ENCODE results near the gene TMEM30A.
A peak's percentile ranks its signal among the peaks of the same experiment; 100 is the strongest.

TMEM30A gene

DNA sequence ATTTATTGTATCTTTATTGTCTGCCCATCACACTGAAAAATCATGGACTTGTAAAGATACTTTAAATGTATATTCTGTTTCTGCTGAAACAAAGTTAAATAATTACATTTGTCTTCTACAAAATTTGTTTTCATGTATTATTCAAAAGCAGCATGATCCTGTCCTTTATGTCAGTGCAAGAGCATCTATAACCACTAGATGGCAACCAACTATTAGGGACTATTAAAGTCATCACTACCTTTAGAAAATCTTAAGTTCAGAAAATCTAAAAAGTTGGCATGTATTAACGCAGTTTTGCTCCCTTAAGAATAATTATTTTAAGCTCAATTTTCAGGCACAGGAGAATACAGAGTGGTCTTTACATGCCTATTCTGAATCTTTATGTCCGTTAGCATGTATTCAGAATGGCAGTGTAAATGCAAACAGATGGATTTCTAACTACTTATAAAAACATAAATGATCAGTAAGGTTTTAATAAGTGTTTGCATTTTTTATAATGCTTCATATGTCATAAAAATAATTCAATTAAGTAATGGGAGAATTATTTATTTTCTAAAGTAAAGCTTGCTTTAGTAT lies 17.8 kb downstream of the TMEM30A start:
- DNase-seq (ENCODE audit: low spot score), result peak; percentile 37

DNA sequence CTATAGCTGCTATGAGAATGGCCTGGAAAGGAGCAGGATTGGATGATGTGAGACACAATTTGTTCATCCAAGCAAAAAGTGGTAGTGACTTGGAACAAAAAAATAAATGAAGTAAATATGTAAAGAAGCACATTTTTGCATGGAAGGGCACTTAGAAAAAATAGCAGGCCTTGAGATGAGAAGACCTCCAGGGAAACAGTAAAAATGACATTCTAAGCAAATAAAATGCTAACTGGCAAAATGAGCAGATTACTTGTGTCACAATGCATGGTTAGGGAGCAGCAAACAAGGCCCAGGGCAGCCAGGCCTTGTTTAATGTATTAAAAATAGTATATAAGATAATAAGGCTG lies 21.2 kb downstream of the TMEM30A start:
- DNase-seq (ENCODE audit: low spot score), result no peak

DNA sequence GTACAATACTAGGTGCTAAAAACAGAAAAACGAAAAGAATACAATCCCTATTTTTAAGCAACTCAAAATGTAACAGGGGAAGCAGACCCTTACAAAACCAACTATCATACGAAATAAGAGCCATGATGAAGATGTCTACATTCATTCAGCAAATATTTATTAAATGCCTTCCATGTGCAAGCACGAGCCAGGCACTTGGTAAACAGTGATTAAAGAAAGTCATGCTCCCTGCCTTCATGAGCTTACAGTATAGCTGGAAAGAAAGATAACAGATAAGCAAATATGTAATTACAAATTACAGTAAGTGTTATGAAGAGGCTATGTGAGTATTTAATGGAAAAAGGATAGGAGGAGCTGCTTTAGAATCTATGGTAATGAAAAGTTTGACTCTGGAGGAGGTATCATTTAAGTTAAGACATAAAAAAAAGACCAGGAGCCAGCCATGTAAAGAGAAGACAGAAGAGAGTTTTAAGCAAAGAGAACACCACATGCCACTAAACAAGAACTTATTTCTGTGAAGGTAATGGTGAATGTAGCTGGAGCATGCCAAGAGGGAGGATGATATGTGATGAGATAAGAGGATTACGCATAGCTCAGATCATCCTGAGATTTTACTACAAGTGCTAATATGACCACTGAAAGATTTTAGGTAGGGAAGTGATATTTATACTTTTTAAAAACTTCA lies 21.7 kb downstream of the TMEM30A start:
- no peak for DNase-seq (ENCODE audit: low spot score)

DNA sequence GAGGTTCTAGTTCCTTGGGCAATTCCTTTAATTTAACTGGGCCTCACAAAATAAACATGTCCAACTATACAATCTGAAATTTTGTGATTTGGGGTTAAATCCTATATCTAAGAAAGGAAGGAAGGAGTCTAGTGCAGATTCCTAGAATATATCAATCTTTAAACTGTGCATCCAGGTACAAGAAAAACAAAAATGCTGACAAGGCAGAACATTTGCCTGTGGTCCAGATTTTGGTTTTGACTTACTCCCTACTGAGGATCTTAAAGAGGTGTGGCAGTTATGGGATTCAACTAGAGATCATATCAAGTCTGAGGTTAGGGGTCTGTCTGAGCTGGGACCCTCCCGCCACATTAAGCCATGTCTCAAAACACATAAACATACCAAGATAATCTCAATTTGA lies 23.3 kb downstream of the TMEM30A start:
- no peak for DNase-seq (ENCODE audit: low spot score)

DNA sequence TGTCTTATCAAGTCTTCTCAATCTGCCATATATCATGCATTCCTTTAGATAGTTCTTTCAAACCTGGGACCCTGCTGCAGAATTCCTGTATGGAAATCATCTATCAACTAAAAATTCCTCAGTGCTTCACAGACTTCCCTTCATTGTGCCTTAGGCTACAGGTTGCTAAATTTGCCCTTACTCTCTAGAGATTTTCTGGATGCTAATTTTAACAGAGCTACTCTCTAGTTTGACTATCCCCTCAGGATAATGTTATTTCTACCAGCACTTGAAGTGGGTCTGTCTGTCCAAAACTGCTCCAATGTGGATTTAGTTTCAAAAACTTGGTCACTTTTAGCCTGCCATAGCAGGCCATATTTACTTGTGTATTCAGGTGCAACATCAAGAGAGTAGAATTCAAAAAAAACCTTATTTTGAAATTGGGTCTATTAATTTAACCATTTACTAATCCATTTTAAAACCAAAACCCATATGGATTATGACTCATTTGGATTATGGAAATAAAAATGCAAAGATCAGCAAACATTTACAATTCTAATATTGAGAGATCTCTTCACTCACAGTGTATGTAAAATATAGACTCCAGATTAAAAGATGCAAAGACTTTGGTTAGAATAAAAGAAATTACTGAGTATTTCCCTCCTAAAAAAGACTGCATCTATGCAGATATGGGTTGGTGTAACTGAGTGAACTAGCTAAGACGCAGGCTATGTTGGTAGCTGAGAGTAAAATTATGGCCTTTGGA lies 27.1 kb downstream of the TMEM30A start:
- no peak for DNase-seq (ENCODE audit: low spot score)

DNA sequence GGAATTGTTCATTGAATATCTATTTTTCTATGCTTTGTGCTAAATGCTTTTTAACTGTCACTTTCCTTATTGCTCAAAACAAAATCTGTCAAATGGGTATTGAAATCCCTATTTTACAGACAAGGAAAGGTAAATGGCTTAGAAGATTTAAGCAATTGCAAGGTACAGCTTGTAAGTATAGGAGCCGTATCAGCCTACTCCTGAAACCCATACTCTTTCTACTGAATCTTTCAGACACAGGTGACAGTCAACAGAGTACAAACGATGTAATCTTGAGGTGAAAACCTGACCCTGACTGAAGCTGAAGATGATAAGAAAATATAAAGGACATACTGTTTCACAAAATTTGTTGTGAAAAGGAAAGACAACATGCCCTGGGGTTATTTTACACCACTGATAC lies 34.0 kb downstream of the TMEM30A start:
- DNase-seq (ENCODE audit: low spot score), result no peak

DNA sequence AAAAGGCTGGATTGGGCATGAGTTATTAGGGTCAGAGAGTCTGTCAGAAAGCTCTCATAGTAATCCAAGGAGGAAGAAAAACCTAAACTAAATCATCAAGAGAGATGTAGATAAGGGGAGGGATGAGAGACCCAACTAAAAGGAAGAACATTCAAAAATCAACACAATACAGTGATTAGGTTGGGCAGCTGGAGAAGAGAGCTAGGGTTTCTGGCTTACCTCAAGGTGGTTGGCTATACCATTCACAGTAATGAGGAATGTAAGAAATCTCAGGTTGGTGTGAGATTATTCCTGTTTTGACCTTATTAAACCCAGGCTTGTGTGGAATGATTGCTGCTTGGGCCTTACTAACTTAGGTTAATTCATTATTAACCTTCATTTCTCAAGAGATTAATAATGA lies 34.8 kb downstream of the TMEM30A start:
- no peak for DNase-seq (ENCODE audit: low spot score)

DNA sequence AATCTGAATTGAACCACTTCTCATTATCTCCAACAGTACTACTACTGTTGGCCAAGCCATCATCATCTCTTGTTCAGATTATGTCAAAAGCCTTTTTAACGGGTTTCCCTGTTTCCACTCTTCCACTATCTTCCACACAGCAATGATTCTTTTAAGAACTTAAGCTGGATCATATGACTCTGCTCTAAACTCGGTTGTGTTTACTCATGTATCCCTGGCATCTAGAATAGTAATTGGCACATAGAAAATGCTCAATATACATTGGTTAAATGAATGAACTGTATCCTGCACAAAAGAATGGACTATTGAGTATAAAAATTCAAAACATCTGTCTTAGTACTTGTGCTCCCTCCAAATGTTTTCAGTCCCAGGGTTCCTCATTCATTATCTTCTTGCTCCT lies 38.2 kb downstream of the TMEM30A start:
- no peak for DNase-seq (ENCODE audit: low spot score)

DNA sequence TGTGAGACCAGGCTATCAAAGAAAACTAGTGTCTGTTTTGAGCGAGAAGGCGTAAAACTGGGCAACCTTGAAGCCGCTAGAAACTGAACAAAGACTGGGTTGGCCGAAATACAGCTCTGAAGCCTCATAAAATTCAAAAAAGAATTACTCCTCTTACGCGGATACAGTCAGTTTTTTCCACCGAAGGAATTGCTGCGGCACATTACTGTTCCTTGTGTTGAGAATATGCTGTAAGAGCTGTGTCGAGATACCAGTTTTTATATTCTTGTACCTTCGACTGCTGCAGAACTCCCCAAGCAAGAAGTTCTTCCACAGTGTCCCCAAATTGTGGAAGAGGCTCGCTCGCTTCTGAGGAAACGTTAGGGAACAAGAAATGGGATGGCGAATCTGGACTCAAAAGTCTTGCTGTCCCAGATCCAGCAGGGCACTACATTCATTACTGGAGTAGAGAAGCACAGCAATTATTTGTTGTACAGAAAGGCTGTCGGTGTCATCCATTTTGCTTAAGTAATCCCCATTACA lies 40.5 kb downstream of the TMEM30A start:
- DNase-seq (ENCODE audit: low spot score), result no peak

DNA sequence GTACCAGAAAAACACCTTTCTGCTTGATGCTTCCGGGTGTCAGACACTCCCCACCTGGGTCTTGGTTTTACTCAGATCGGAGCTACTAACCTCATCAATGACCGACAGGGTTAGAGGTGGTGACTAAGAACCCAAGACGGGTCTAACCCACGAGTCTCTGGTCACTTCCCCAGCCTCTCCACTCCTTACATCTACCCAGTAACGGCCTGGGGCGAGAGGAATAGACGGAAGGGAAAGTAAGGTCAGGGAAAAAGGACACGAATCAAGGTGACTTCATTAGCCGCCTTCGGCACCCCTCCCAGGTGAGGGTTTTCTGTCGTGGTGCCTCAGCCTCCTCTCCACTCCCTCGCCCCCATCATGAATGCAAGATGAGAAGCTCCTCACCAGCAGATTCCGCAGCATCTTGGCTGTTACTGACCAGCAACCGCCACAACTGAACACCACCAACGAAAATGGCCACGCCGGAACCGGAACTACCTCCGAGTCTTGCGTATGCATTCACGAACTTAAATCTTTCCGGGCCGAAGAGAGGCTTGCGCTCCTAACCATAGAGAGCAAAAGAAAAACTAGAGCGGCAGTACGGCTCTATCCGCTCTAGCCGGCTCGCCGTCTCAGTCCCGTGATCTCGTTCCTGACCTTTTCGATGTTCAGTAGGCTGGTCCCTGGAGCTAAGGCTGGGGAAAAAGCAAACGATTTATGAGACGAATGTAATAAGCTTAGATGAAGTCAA lies 41.1 kb downstream of the TMEM30A start, which contains the start of gene COX7A2:
Gene COX7A2 (minus strand): TSS at position 469 of the 730 bp plus-strand sequence. CDS start 67 bp downstream, at position 402.
- peak; percentile 98 for DNase-seq (ENCODE audit: low spot score)

DNA sequence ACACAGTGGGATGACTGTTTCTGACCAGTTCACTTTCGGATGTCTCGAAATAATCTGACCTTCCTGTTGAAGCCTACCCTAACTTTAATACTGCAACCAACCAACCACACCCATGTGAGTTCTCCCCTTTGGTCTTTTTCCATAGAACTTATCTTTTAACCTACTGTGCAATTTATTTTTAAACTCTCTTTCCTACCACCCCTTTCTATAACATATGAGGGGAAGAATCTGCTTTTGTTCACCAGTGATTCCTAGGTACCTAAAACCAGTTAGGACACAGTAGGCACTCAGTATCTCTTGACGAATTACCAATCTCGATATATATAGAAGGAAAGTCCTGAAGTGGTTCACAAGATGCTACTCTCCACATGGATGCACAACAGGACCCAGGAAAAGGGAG lies 48.0 kb downstream of the TMEM30A start:
- DNase-seq (ENCODE audit: low spot score), result no peak

DNA sequence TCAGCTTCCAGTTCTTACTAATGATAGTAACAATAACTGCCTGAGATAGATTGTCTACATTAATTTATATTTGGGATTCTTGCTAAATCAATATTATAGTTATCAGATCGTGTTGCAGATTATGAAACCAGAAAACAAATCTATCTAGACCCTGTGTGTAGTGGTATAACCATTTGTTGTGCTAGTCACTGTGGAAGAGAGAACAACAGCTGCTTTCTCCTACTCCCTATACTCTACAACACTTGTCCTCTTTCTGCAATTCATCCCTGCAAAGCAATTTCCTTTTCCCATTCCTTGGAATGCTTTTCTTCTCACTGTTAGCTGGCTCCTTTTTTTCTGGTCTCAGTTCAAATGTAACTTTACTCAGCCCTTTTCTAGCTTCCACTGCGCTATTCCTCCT lies 49.3 kb downstream of the TMEM30A start:
- no peak for DNase-seq (ENCODE audit: low spot score)

DNA sequence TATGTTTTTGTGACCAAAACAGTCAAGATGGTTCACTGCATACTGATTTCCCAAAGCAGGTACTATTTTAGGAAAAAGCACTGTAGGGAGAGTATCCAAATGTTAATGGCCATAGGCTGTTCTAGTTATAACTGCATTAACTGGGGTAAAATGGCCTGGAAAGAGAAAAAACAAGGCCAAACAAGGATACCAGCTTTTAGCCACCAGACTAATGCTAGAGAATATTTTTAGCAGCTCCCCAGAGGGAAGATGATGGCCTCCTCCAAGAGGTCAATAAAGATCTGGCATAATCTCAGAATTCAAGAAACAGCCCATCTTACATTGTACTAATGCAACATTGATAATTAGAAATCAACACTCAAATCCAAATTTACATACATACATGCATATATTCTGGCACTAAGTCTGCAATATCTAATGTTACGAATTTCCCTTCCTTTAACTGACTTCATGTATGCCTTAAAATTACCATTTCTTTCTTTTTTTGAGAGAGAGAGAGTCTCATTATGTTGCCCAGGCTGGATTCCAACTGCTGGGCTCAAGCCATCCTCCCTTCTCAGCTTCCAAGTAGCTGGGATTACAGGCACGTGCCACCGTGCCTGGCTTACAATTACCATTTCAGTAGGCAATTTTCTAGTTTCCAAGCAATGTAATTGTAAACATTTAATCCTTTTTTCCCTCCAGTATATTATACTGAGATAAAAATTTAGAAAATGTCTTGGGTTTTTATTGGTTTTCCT lies 50.3 kb downstream of the TMEM30A start:
- DNase-seq (ENCODE audit: low spot score), result no peak

DNA sequence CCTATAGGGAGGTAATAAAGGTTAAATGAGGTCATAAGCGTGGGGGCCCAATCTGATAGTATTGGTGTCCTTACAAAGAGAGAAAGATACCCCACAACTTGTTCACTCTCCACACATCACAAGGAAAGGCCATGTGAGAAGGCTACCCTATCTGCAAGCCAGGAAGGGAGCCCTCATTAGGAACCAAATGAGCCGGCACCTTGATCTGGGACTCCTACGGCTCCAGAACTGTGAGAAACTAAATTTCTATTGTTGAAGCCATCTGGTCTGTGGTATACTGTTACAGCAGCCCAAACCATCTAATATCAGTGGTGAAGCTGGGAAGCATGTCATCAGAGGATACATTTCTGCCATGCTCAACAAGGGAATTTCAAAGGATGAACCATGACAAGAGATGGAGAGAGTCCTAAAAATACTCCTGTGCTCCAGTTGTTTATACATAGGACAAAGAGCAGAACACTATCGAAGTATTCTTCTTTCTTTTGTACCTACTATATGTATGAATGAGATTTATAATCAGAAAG lies 51.4 kb downstream of the TMEM30A start:
- no peak for DNase-seq (ENCODE audit: low spot score)

DNA sequence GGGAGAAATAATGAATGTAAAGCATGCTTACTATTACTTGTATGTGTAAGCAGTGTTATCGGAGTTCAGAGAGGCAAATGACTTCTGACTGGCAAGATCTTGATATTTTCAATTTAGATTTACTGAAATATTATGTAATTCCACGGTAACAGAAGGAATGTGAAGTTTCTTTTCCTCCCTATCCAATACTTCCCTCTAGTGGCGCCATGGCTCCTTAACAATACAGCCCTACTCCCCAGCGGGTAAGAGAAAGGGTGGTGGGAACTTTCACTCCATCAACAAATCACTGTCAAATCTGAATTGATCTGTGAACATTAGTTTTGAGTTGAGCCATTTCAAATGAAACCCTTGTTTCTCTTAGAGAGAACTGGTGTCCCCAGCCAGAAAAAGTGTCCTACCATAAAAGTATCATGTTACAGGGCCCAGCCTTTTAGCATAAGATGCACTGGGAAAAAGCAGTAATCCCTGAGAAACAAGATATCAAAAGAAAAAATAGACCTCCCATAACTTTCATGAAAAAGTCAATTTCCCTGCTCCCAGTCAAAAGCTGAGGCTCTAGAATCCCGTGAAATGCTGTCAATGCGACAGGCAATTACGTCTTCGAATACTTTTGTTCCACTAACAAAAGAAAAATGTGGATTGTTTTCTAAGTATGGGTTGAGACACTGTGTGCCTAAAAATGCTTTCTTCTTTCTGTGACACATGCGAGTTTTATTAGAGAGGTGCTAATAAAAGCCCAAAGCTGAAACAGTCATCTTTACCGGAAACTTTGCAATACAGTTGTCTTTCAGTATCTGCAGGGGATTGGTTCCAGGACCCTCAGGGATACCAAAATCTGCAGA lies 53.9 kb downstream of the TMEM30A start:
- DNase-seq (ENCODE audit: low spot score), result peak; percentile 49

DNA sequence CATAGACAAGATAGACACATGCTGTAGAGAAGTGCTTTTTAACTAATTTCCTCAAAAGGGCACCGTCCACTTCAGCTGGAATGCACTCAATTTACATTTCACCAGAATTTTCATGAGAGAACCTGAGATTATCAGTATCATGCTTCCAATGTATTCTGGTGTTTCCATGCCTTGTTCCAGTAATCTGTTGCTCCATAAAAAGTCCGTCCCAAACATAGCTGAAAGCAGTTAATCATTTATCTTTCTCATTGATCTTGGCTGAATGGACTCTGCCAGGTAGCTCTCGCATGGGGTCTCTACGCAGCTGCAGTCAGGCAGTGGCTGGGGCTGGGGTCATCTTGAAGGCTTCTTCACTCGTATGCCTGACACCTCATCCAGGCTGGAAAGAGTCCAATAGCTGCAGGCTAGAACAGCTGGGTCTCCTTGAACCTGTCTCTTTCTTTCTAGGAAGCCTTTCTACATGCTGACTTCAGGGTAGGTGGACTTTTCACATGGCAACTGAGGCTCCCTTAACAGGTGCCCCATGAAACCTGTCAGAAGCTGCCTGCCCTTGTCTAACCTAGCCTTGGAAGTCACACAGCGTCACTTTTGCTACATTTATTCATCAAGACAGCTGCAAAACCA lies 60.2 kb downstream of the TMEM30A start:
- no peak for DNase-seq (ENCODE audit: low spot score)

DNA sequence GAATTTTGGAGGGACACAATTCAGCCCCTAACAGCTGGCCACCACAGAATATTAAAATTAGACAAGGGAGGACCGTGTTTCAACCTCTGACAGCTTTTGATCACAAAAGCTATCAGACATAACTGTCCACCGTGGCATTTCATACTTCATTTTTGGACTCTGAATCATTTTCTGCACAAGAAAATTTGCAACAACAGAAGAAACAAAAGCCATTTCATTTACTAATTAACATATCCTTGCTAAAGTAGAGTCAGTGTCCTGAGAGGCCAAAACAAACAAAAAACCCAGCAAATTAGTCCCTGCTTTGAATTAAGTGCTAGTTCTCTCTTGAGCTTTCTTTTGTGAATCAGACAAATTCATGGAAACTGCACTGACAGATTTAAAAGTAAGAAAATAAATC lies 61.2 kb downstream of the TMEM30A start:
- no peak for DNase-seq (ENCODE audit: low spot score)

DNA sequence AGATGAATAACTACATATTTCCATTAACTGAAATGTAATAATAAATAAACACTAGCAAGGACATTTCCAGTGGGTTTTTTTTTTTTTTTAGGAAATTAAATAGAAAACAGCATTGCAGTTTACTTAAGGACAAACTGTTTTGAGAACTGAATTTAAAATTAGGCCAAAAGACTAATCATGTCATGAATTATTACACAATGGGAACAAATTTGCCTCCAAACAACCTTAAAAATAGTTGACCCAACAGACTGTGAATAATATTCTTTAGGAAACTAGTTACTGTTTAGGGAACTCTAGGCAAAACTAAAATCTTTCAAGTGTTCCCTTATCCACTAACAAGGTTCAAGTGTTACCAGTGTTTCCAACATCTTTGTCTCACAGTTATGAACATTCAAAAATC lies 62.3 kb downstream of the TMEM30A start:
- no peak for DNase-seq (ENCODE audit: low spot score)

DNA sequence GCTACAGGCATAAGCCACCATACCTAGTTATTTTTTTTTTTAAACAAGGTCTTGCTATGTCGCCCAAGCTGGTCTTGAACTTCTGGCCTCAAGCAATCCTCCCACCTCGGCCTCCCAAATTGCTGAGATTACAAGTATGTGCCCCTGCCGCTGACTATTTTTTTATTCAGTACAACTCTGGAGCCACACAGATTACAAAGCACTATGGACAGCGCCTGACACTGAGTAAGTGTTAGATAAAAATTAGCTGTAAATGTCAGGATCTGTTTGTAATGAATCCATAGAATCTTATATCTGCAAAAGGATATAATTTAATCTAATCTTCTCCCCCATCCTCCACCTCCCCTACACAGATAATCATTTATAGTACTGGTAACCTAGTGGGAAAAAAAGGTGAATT lies 63.5 kb downstream of the TMEM30A start:
- no peak for DNase-seq (ENCODE audit: low spot score)

DNA sequence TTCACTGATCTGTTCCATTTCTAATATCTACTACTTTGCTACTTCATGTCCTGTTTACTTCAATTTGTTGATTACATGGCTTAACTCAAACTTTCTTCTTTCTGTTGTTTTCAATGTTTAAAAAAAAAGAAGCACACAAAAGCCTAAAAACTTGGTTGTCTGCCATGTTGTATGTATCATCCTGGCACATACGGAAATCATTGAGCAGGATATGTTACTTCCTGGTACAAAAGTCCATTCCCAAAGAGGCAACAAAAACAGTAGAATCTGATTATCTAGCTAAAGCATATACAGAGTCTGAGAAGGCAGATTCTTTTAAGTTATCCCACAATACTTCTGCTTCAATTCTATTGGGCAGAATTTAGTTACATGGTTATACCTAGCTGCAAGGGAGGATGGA lies 64.2 kb downstream of the TMEM30A start:
- DNase-seq (ENCODE audit: low spot score), result no peak

All from SK-N-DZ (cell line).